MCF 10A (cell line): ENCODE data around the gene FBH1. TPM values are rescaled to one million over a fixed set of nuclear protein-coding genes. Genes with fewer than 3 reads are reported as not detected.

Experiments
- BruUV-seq: library from RNA; stranded (reverse); fragments of 400-500 nt; replicated peaks from 2 replicates; lab custom pipeline; 2021; lab: Mats Ljungman, UMichigan
- CTCF ChIA-PET: fragments of 300-600 bp; sonication (Branson Sonifier 250); formaldehyde crosslinking; extraction: SDS; loops from one replicate; lab custom pipeline; 2021; ENCODE audit warnings: antibody characterized with exemption, inconsistent platforms; lab: Yijun Ruan, JAX
- POLR2A ChIA-PET: fragments of 300-600, 350-650 bp; sonication (Branson Sonifier 250); formaldehyde crosslinking; extraction: SDS; loops from one replicate; lab custom pipeline; 2020; ENCODE audit warnings: antibody characterized with exemption, inconsistent platforms; lab: Yijun Ruan, JAX
- DNase-seq: peaks from one replicate; pipeline ENCODE4 v3.0.0-alpha.2; 2018; ENCODE audit not compliant: unreplicated experiment
- H3K27ac Mint-ChIP-seq: one replicate; pipeline ENCODE4 v1.8.0; 2022; ENCODE audit warnings: mild to moderate bottlenecking, low read depth, mixed read lengths; ENCODE audit not compliant: unreplicated experiment
- H3K27me3 Mint-ChIP-seq: one replicate; pipeline ENCODE4 v1.8.0; 2022; ENCODE audit warnings: mixed read lengths; ENCODE audit not compliant: insufficient read depth, unreplicated experiment
- H3K36me3 Mint-ChIP-seq: one replicate; pipeline ENCODE4 v1.8.0; 2022; ENCODE audit warnings: mild to moderate bottlenecking, moderate library complexity, mixed read lengths; ENCODE audit not compliant: insufficient read depth, unreplicated experiment
- H3K4me1 Mint-ChIP-seq: one replicate; pipeline ENCODE4 v1.8.0; 2022; ENCODE audit warnings: mixed read lengths; ENCODE audit not compliant: insufficient read depth, unreplicated experiment
- H3K4me3 Mint-ChIP-seq: one replicate; pipeline ENCODE4 v1.8.0; 2022; ENCODE audit warnings: mild to moderate bottlenecking, moderate library complexity, mixed read lengths; ENCODE audit not compliant: unreplicated experiment
- H3K9me3 Mint-ChIP-seq: one replicate; pipeline ENCODE4 v1.8.0; 2022; ENCODE audit warnings: mixed read lengths; ENCODE audit not compliant: unreplicated experiment
- intact Hi-C: fragments of 100-400 bp; cut with micrococcal nuclease; formaldehyde crosslinking; loops from 2 replicates; pipeline ENCODE4 v1.14.1; 2022
- total RNA-seq: library from RNA; stranded (reverse); gene quantifications from 2 replicates; pipeline ENCODE4 v1.2.3, GENCODE V29; 2022
- TF ChIP-seq, protein P1 (sequence below): fragments of 200-600 bp; IDR thresholded peaks from one replicate; pipeline ENCODE4 v1.8.0; 2022; ENCODE audit warnings: antibody characterized with exemption, mild to moderate bottlenecking; ENCODE audit not compliant: unreplicated experiment

FBH1 gene
- total RNA-seq, 1 experiment from 2014 or later: 61.8 TPM

GRCh38 chr10:5981529-5981928 is 91.5 kb downstream of the FBH1 start:
- TF ChIP-seq, protein P1, sequence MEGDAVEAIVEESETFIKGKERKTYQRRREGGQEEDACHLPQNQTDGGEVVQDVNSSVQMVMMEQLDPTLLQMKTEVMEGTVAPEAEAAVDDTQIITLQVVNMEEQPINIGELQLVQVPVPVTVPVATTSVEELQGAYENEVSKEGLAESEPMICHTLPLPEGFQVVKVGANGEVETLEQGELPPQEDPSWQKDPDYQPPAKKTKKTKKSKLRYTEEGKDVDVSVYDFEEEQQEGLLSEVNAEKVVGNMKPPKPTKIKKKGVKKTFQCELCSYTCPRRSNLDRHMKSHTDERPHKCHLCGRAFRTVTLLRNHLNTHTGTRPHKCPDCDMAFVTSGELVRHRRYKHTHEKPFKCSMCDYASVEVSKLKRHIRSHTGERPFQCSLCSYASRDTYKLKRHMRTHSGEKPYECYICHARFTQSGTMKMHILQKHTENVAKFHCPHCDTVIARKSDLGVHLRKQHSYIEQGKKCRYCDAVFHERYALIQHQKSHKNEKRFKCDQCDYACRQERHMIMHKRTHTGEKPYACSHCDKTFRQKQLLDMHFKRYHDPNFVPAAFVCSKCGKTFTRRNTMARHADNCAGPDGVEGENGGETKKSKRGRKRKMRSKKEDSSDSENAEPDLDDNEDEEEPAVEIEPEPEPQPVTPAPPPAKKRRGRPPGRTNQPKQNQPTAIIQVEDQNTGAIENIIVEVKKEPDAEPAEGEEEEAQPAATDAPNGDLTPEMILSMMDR: no peak
- peaks cover 6% of the 10 kb centered on the region for H3K4me1 Mint-ChIP-seq
- DNase-seq: no peak
- CTCF ChIA-PET: no interaction called here
- H3K9me3 Mint-ChIP-seq: no peaks in the 10 kb centered on the region
- POLR2A ChIA-PET: no interaction called here
- no peak overlapping the region for H3K4me3 Mint-ChIP-seq
- peaks cover 11% of the 10 kb centered on the region for H3K27me3 Mint-ChIP-seq
- no TSS peak for BruUV-seq
- H3K27ac Mint-ChIP-seq: no peak overlapping the region
- intact Hi-C loops: no loop called here
- H3K36me3 Mint-ChIP-seq: no peaks in the 10 kb centered on the region

DNA sequence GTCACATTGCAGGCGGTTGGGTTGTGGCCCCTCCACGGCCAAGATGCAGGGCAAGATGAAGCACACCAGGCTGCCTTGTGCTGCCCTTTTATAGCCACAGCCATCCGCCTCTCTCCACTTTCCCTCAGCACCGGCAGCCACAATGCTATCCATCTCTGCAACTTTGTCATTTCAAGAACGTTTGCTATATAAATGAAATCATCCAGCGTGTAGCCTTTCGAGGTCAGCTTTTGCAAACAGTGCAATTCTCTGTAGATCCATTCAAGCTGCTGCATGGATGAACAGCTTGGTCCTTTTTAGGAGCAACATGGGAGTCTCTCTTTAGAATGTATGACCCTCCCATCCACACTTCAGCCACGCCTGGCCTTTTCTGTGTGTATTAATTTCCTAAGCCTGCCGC is 93.7 kb downstream of the FBH1 start:
- no TSS peak for BruUV-seq
- peaks cover 11% of the 10 kb centered on the region for H3K27me3 Mint-ChIP-seq
- H3K9me3 Mint-ChIP-seq: no peaks in the 10 kb centered on the region
- TF ChIP-seq, protein P1: no peak
- ChIA-PET POLR2A (no interaction called here), CTCF (no interaction called here)
- intact Hi-C loops: no loop called here
- no peak overlapping the region for H3K27ac Mint-ChIP-seq
- H3K4me1 Mint-ChIP-seq: peaks cover 6% of the 10 kb centered on the region
- no peaks in the 10 kb centered on the region for H3K36me3 Mint-ChIP-seq
- DNase-seq: no peak
- no peak overlapping the region for H3K4me3 Mint-ChIP-seq

GRCh38 chr10:5985029-5985428 is 95.0 kb downstream of the FBH1 start:
- Mint-ChIP-seq H3K27ac (no peak overlapping the region), H3K9me3 (no peaks in the 10 kb centered on the region), H3K4me3 (no peak overlapping the region), H3K27me3 (peaks cover 11% of the 10 kb centered on the region), H3K36me3 (no peaks in the 10 kb centered on the region), H3K4me1 (peaks cover 6% of the 10 kb centered on the region)
- ChIA-PET CTCF (no interaction called here), POLR2A (no interaction called here)
- intact Hi-C loops: no loop called here
- BruUV-seq: no TSS peak
- DNase-seq: no peak
- TF ChIP-seq, protein P1: no peak

Other genes starting within 250 kb of the FBH1 start
- gene ASB13, start 223.6 kb upstream of the FBH1 start, total RNA-seq: 16.3 and 20.7 TPM in 2 replicates
- gene TASOR2, start 205.4 kb upstream of the FBH1 start, total RNA-seq: 93.4 and 123 TPM in 2 replicates
- gene GDI2, start 76.8 kb upstream of the FBH1 start, total RNA-seq: 173 and 200 TPM in 2 replicates
- 9.9 and 10.6 TPM in 2 replicates for gene ANKRD16, start 350 bp upstream of the FBH1 start, total RNA-seq
- 6.0 and 7.9 TPM in 2 replicates for gene IL15RA, start 87.3 kb downstream of the FBH1 start, total RNA-seq
- gene IL2RA, start 172.1 kb downstream of the FBH1 start, total RNA-seq: not detected in 2 replicates
- 113 and 128 TPM in 2 replicates for gene RBM17, start 198.8 kb downstream of the FBH1 start, total RNA-seq